ENCODE results near the gene GUCA2B. TPM values are rescaled to one million over a fixed set of nuclear protein-coding genes. Genes with fewer than 3 reads are reported as not detected.

The GUCA2B gene
- total RNA-seq, 1 experiment from 2014 or later = 0.75 TPM

DNA sequence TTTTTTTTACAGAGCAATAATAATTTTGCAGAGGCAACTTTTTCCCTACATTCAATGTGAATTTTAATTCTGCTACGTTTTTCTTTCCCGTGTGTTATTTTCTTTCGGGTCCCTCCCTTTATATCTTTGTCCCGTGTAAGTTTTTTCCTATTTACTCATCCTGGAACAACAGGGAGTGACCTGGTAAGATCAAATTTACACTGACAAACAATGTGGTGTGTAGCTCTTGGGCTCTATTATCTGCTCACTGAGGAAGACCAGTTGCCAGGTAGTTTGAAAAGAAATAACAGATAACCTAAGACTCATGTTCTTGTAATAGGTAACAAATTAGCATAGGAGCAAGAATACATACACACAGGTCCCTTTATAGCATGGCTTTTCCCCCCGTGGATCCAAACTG lies 45.0 kb downstream of the GUCA2B start:
- Mint-ChIP-seq H3K27ac (ENCODE audit: unreplicated experiment) (no peak overlapping the region), H3K4me3 (ENCODE audit: unreplicated experiment) (no peak overlapping the region), H3K9me3 (ENCODE audit: unreplicated experiment) (no peaks in the 10 kb centered on the region), H3K4me1 (ENCODE audit: low read depth, unreplicated experiment) (no peaks in the 10 kb centered on the region), H3K27me3 (ENCODE audit: insufficient read depth, unreplicated experiment) (no peaks in the 10 kb centered on the region), H3K36me3 (ENCODE audit: insufficient read depth, unreplicated experiment) (peaks cover 56% of the 10 kb centered on the region)
- no peaks in the 10 kb centered on the region for H3K4me1 ChIP-seq
- H3K36me3 ChIP-seq (ENCODE audit: control insufficient read depth, insufficient read depth, low read length) = no peaks in the 10 kb centered on the region; the same call in 1 of the 2 replicates
- POLR2A ChIA-PET = no interaction called here
- no peak overlapping the region for H3K4me3 ChIP-seq (ENCODE audit: low read depth, low read length)
- CTCF ChIA-PET = no interaction called here
- no TSS peak for BruUV-seq (replicated peaks)
- TF ChIP-seq, protein P1, sequence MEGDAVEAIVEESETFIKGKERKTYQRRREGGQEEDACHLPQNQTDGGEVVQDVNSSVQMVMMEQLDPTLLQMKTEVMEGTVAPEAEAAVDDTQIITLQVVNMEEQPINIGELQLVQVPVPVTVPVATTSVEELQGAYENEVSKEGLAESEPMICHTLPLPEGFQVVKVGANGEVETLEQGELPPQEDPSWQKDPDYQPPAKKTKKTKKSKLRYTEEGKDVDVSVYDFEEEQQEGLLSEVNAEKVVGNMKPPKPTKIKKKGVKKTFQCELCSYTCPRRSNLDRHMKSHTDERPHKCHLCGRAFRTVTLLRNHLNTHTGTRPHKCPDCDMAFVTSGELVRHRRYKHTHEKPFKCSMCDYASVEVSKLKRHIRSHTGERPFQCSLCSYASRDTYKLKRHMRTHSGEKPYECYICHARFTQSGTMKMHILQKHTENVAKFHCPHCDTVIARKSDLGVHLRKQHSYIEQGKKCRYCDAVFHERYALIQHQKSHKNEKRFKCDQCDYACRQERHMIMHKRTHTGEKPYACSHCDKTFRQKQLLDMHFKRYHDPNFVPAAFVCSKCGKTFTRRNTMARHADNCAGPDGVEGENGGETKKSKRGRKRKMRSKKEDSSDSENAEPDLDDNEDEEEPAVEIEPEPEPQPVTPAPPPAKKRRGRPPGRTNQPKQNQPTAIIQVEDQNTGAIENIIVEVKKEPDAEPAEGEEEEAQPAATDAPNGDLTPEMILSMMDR (IDR thresholded peaks at IDR 0.05; ENCODE audit: insufficient read depth in 1 of 2, low read depth in 1 of 2, low read length in 1 of 2, severe bottlenecking in 1 of 2, unreplicated experiment in 1 of 2) = no peak
- H3K27me3 ChIP-seq (replicated peaks; ENCODE audit: control insufficient read depth, insufficient read depth, low read length) = no peaks in the 10 kb centered on the region
- H3K9me3 ChIP-seq = no peaks in the 10 kb centered on the region
- no peak for DNase-seq
- intact Hi-C loops (cut with micrococcal nuclease; ENCODE audit: unreplicated experiment) = no loop called here

GRCh38 chr1:42201986-42202385 lies 48.8 kb downstream of the GUCA2B start:
- Mint-ChIP-seq H3K4me3 (ENCODE audit: unreplicated experiment) (no peak overlapping the region), H3K9me3 (ENCODE audit: unreplicated experiment) (no peaks in the 10 kb centered on the region), H3K27ac (ENCODE audit: unreplicated experiment) (no peak overlapping the region), H3K27me3 (ENCODE audit: insufficient read depth, unreplicated experiment) (no peaks in the 10 kb centered on the region), H3K4me1 (ENCODE audit: low read depth, unreplicated experiment) (peaks cover 10% of the 10 kb centered on the region), H3K36me3 (ENCODE audit: insufficient read depth, unreplicated experiment) (peaks cover 75% of the 10 kb centered on the region)
- no peaks in the 10 kb centered on the region for H3K27me3 ChIP-seq (replicated peaks; ENCODE audit: control insufficient read depth, insufficient read depth, low read length)
- H3K36me3 ChIP-seq (ENCODE audit: control insufficient read depth, insufficient read depth, low read length) = no peaks in the 10 kb centered on the region; the same call in 1 of the 2 replicates
- no TSS peak for BruUV-seq (replicated peaks)
- no peak for DNase-seq
- POLR2A ChIA-PET = no interaction called here
- CTCF ChIA-PET = no interaction called here
- no peaks in the 10 kb centered on the region for H3K4me1 ChIP-seq
- TF ChIP-seq, protein P1 (IDR thresholded peaks at IDR 0.05; ENCODE audit: insufficient read depth in 1 of 2, low read depth in 1 of 2, low read length in 1 of 2, severe bottlenecking in 1 of 2, unreplicated experiment in 1 of 2) = no peak
- intact Hi-C loops (cut with micrococcal nuclease; ENCODE audit: unreplicated experiment) = no loop called here
- no peaks in the 10 kb centered on the region for H3K9me3 ChIP-seq
- no peak overlapping the region for H3K4me3 ChIP-seq (ENCODE audit: low read depth, low read length)

Other genes with a start within 250 kb of the GUCA2B start
- 0.25 and 0.37 TPM in 2 replicates for gene HIVEP3, start 234.5 kb upstream of the GUCA2B start, total RNA-seq (2022)
- 24.1 and 28.8 TPM in 2 replicates for gene GUCA2A, start 11.3 kb downstream of the GUCA2B start, total RNA-seq (2022)
- gene FOXJ3, start 181.8 kb downstream of the GUCA2B start, total RNA-seq (2022) = 60.2 and 66.7 TPM in 2 replicates
- gene RIMKLA, start 227.4 kb downstream of the GUCA2B start, total RNA-seq (2022) = 10.6 and 12.4 TPM in 2 replicates

Measured in Caco-2 (cell line).